Raji (cell line): ENCODE results near the gene GP1BA.

Experiments
- POLR2A ChIP-seq: IDR thresholded peaks from 2 replicates; pipeline ENCODE4 v1.6.1; 2011; ENCODE audit warnings: low read depth, low read length, control low read depth; ENCODE audit not compliant: insufficient read depth

Gene GP1BA

GRCh38 chr17:4931963-4932362 lies at the start of gene GP1BA:
TSS of gene GP1BA (plus strand) at chr17:4932277. CDS start at chr17:4932605, 328 bp downstream.
- no peak for TF ChIP-seq POLR2A

DNA sequence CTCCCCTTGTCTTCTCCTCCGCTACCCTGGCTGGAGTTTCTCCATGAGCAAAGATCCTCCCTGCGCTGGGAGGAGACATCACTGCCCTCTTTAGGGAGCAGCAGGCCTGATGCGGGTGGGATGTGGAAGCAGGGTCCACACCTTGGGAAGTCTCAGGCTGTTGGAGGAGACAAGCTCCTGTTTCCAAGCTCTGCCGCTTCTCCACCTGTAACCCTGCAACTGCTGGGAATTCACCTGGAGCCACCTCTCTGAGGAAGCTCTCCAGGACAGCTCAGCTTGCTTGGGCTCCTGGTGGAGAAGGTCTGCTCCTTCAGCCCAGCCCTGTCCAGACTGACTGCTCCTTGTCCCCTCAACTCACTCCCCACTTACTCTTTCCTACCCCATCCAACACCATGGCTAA lies 47.6 kb upstream of the GP1BA start:
- no peak for TF ChIP-seq POLR2A

DNA sequence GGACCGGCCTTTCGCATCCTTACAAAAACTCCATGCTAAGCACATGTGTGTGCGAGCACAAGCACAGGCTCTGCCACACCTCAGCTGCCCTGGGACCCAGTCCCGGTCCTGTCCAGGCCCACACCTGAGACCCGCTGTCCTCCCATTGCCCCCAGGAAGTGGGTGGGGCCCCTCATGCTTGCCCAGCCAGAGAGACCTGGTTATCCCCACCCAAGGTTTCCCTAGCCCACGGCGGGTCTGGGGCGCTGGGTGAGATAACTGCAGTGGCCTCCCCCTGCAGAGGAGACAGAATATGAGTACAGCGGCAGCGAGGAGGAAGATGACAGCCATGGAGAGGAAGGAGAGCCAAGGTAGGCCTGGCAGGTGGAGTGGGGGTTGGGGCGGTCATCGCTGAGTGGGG lies 45.2 kb upstream of the GP1BA start:
- no peak for TF ChIP-seq POLR2A

- TF ChIP-seq POLR2A: no peak
These were observed 44.5 kb upstream of the GP1BA start for GRCh38 chr17:4887581-4887980.

- no peak for TF ChIP-seq POLR2A
These were observed 40.4 kb upstream of the GP1BA start for GRCh38 chr17:4891411-4892410.

GRCh38 chr17:4892499-4893221 lies 39.4 kb upstream of the GP1BA start:
- no peak for TF ChIP-seq POLR2A

DNA sequence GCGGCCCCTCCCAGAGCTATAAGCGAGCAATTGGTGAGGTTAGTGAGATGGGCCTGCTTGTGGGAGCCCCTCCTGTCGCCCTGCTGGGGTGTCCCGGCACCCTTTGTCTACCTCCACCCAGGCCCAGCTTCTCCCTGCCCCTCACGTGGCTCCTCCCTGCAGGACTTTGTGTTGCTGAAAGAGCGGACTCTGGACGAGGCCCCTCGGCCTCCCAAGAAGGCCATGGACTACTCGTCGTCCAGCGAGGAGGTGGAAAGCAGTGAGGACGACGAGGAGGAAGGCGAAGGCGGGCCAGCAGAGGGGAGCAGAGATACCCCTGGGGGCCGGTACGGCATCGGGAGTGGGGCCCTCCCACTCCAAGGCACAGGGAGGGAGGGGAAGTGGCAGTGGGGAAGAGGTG lies 38.8 kb upstream of the GP1BA start:
- no peak for TF ChIP-seq POLR2A

DNA sequence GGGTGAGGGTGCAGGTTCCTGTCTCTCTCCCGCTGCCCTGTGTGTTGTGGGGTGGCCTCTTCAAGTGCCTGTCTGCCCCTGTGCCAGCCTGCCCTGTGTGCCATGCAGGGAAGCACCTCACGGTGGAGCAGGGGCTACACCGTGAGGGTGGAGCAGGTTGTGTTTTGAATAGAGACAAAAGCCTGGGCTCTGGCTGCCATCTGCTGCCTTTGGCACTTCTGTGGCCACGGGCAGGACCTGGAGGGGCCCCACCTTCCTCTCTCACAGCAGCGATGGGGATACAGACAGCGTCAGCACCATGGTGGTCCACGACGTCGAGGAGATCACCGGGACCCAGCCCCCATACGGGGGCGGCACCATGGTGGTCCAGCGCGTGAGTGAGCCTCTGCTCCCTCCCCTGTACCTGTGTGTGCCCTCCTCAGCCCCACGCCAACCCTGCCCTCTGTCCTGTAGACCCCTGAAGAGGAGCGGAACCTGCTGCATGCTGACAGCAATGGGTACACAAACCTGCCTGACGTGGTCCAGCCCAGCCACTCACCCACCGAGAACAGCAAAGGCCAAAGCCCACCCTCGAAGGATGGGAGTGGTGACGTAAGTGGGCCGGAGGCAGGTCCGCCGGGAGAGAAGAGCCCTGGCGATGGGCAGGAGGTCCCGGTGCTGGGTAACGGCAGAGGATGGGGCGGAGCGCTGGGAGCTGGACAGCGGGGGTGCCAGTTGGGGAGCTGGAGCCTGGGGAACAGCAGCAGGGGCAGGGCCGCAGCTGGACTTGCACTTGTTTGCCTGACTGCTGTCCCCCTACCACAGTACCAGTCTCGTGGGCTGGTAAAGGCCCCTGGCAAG lies 38.1 kb upstream of the GP1BA start:
- TF ChIP-seq POLR2A: no peak

- TF ChIP-seq POLR2A: no peak
These were observed 37.0 kb upstream of the GP1BA start for GRCh38 chr17:4895121-4895520.

DNA sequence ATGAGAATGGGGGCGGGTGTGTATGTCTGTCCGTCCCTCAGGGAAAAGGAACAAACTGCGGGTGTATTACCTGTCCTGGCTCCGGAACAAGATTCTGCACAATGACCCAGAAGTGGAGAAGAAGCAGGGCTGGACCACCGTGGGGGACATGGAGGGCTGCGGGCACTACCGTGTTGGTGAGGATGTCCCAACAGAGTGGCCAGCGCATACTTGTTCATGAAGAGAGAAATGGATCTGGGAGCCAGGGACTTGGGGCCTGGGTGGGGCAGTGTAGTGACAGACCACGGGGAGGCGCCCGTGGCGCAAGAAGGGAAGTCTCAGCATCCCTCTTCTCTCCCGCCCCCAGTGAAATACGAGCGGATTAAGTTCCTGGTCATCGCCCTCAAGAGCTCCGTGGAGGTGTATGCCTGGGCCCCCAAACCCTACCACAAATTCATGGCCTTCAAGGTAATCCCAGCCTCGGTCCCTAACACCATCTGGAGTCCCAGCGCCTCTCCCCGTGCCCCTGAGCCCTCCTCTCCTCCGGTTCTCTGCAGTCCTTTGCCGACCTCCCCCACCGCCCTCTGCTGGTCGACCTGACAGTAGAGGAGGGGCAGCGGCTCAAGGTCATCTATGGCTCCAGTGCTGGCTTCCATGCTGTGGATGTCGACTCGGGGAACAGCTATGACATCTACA lies 36.3 kb upstream of the GP1BA start:
- no peak for TF ChIP-seq POLR2A

DNA sequence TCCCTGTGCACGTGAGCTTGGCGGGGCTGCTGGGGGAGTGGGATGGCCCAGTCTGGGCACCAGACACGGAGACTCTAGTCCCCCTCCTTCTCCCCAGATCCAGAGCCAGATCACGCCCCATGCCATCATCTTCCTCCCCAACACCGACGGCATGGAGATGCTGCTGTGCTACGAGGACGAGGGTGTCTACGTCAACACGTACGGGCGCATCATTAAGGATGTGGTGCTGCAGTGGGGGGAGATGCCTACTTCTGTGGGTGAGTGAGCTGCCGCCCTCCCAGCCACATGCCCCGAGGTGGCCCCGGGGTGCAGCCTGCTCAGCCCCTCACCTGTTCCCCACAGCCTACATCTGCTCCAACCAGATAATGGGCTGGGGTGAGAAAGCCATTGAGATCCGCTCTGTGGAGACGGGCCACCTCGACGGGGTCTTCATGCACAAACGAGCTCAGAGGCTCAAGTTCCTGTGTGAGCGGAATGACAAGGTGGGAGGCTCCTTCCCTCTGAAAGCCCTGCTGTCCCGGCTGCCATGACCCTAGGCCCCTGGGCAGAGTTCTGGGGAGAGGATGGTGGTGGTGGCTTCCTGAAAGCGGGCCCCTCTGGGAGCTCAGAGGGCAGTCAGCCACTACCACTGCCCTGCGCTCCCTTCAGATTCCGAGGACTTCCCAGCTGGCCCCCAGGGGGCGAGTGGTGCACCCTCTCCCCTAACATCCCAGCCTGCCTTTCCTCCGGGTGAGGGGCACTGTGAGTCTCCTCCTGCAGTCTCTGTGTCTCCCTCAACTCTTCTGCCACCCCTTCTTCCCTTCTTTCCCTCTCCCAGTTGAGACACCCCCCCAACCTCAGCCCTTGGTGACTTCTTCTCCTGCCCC lies 35.5 kb upstream of the GP1BA start:
- no peak for TF ChIP-seq POLR2A

- no peak for TF ChIP-seq POLR2A
These were observed 34.8 kb upstream of the GP1BA start for GRCh38 chr17:4897198-4897687.

DNA sequence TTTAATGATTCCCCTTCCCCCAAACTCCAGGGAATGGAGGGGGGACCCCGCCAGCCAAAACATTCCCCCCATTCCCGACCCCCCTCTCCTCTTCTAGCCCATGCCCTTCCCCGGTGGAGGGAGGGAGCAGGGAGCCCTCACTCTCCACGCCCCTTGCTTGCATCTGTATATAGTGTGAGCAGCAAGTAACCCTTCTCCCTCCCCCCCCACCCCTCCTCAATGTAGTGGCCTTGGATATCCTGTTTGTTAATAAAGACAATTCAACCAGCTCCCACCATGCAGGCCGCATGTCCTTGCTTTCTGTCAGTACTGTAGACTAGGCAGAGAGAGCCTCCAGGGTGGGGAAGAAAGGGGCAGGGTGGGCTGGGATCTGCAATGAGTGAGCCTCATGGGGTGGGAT lies 34.3 kb upstream of the GP1BA start:
- TF ChIP-seq POLR2A: no peak
